H1 (cell line): ENCODE results near the gene PPP2R2D. TPM values are rescaled to one million over a fixed set of nuclear protein-coding genes. Genes with fewer than 3 reads are reported as not detected.

ENCODE experiments used
- CTCF ChIA-PET: fragments of 300-600 bp; sonication (Branson Sonifier 250); formaldehyde crosslinking; loops from one replicate; lab custom pipeline; 2021; ENCODE audit not compliant: partially characterized antibody; lab: Charles Lee
- POLR2A ChIA-PET: fragments of 300-600 bp; sonication (Branson Sonifier 250); formaldehyde crosslinking; loops from one replicate; lab custom pipeline; 2021; ENCODE audit warnings: inconsistent platforms; ENCODE audit not compliant: partially characterized antibody; lab: Charles Lee
- DNase-seq, 2 experiments: peaks; one replicate each; pipeline versions ENCODE4 v3.0.0 to v3.0.0-alpha.2; 2010 to 2022; ENCODE audit warnings: low spot score in 2 of 2, low read depth in 1 of 2, mixed read lengths in 1 of 2
- FAIRE-seq: peaks from 2 replicates; lab custom pipeline; 2011; peaks lifted over from hg19 to GRCh38; lab: Jason Lieb, UNC
- H2AFZ ChIP-seq: 2 replicates; pipeline ENCODE4 v1.8.1; 2012; ENCODE audit warnings: low read length, inconsistent platforms
- H2AK5ac ChIP-seq: 2 replicates; pipeline ENCODE4 v1.6.1; 2013; ENCODE audit warnings: low read depth, low read length
- H2BK120ac ChIP-seq: replicated peaks from 2 replicates; pipeline ENCODE3; 2013; ENCODE audit warnings: low read depth, low read length, inconsistent platforms
- H2BK12ac ChIP-seq: 2 replicates; pipeline ENCODE4 v1.6.1; 2013; ENCODE audit warnings: low read depth, low read length
- H2BK15ac ChIP-seq: 2 replicates; pipeline ENCODE4 v1.6.1; 2013; ENCODE audit warnings: low read length
- H2BK20ac ChIP-seq: 2 replicates; pipeline ENCODE4 v1.6.1; 2013; ENCODE audit warnings: low read length
- H2BK5ac ChIP-seq: 2 replicates; pipeline ENCODE4 v1.6.1; 2013; ENCODE audit warnings: low read depth, low read length
- H3K14ac ChIP-seq: 2 replicates; pipeline ENCODE4 v1.6.1; 2013; ENCODE audit warnings: inconsistent platforms; ENCODE audit not compliant: insufficient read length
- H3K18ac ChIP-seq: 2 replicates; pipeline ENCODE4 v1.6.1; 2013; ENCODE audit warnings: low read length; ENCODE audit errors: extremely low read depth
- H3K23ac ChIP-seq: 2 replicates; pipeline ENCODE4 v1.6.1; 2013; ENCODE audit warnings: inconsistent platforms; ENCODE audit not compliant: insufficient read length
- H3K23me2 ChIP-seq: 2 replicates; pipeline ENCODE4 v1.6.1; 2013; ENCODE audit warnings: low read depth, low read length
- H3K27ac ChIP-seq: 2 replicates; pipeline ENCODE4 v1.6.1; 2011; ENCODE audit warnings: low read depth, low read length, inconsistent platforms
- H3K27me3 ChIP-seq, 4 experiments: replicated peaks in 1 of 4; 1 replicate in 1 of 4; 2 replicates in 3 of 4; pipeline versions ENCODE4 v1.6.1 to v1.8.1; 2011 to 2013; ENCODE audit warnings: low read length in 3 of 4, mild to moderate bottlenecking in 3 of 4, inconsistent platforms in 2 of 4, mixed read lengths in 2 of 4, moderate library complexity in 1 of 4; ENCODE audit not compliant: control insufficient read depth in 3 of 4, insufficient read depth in 3 of 4; ENCODE audit errors: extremely low read depth in 1 of 4
- H3K36me3 ChIP-seq, 4 experiments: 2 replicates each; pipeline versions ENCODE4 v1.6.1 to v1.8.1; 2011 to 2013; ENCODE audit warnings: mild to moderate bottlenecking in 4 of 4, low read length in 3 of 4, moderate library complexity in 2 of 4, control low read depth in 1 of 4, inconsistent platforms in 1 of 4; ENCODE audit not compliant: insufficient read depth in 4 of 4, control insufficient read depth in 2 of 4
- H3K4ac ChIP-seq: replicated peaks from 2 replicates; pipeline ENCODE3; 2013; ENCODE audit warnings: low read length, low read depth, mixed read lengths, inconsistent platforms; ENCODE audit not compliant: insufficient read length
- H3K4me1 ChIP-seq, 4 experiments: replicated peaks in 1 of 4; 1 replicate in 1 of 4; 2 replicates in 3 of 4; pipeline versions ENCODE4 v1.6.1 to v1.8.1; 2011 to 2013; ENCODE audit warnings: low read length in 3 of 4, inconsistent platforms in 2 of 4, mixed read lengths in 1 of 4; ENCODE audit not compliant: insufficient read depth in 4 of 4, control insufficient read depth in 3 of 4
- H3K4me2 ChIP-seq, 2 experiments: 2 replicates each; pipeline versions ENCODE4 v1.6.1 to v1.8.1; 2011 to 2013; ENCODE audit warnings: low read depth in 2 of 2, low read length in 2 of 2, control low read depth in 1 of 2, inconsistent platforms in 1 of 2, mild to moderate bottlenecking in 1 of 2; ENCODE audit not compliant: insufficient read depth in 1 of 2
- H3K4me3 ChIP-seq, 4 experiments: fragments of 200-600, 300-600 bp in 1 of 4; sonication (generic), shearing (Covaris generic), sonication (Bioruptor Twin) in 1 of 4; 2 replicates each; pipeline versions ENCODE4 v1.5.1 to v1.8.1; 2011 to 2016; ENCODE audit warnings: low read length in 4 of 4, low read depth in 3 of 4, control low read depth in 2 of 4, inconsistent platforms in 2 of 4, mild to moderate bottlenecking in 2 of 4, mixed read lengths in 1 of 4, moderate library complexity in 1 of 4; ENCODE audit not compliant: insufficient read depth in 2 of 4; ENCODE audit errors: extremely low read depth in 1 of 4
- H3K56ac ChIP-seq: replicated peaks from 2 replicates; pipeline ENCODE3; 2013; ENCODE audit warnings: low read depth, mild to moderate bottlenecking, mixed read lengths, low read length, inconsistent platforms; ENCODE audit not compliant: insufficient read length
- H3K79me1 ChIP-seq: 2 replicates; pipeline ENCODE4 v1.6.1; 2013; ENCODE audit warnings: low read depth, low read length, control low read depth
- H3K79me2 ChIP-seq, 2 experiments: 2 replicates each; pipeline versions ENCODE4 v1.6.1 to v1.8.1; 2012 to 2013; ENCODE audit warnings: low read length in 2 of 2, mild to moderate bottlenecking in 2 of 2, inconsistent platforms in 1 of 2; ENCODE audit not compliant: insufficient read depth in 2 of 2, control insufficient read depth in 1 of 2
- H3K9ac ChIP-seq, 4 experiments: replicated peaks in 1 of 4; 1 replicate in 1 of 4; 2 replicates in 3 of 4; pipeline versions ENCODE4 v1.6.1 to v1.8.1; 2011 to 2013; ENCODE audit warnings: low read depth in 3 of 4, low read length in 3 of 4, control low read depth in 2 of 4, mild to moderate bottlenecking in 2 of 4, moderate library complexity in 2 of 4, inconsistent platforms in 1 of 4; ENCODE audit errors: extremely low read depth in 1 of 4
- H3K9me3 ChIP-seq, 2 experiments: 2 replicates each; pipeline versions ENCODE4 v1.6.1 to v1.8.1; 2012 to 2013; ENCODE audit warnings: mild to moderate bottlenecking in 2 of 2, moderate library complexity in 2 of 2, control low read depth in 1 of 2, inconsistent platforms in 1 of 2, low read depth in 1 of 2, low read length in 1 of 2, mixed read lengths in 1 of 2; ENCODE audit not compliant: insufficient read depth in 2 of 2
- H4K20me1 ChIP-seq, 2 experiments: replicated peaks in 1 of 2; 2 replicates each; pipeline versions ENCODE3 to v1.8.1; 2011 to 2013; ENCODE audit warnings: inconsistent platforms in 2 of 2, low read length in 2 of 2, mild to moderate bottlenecking in 1 of 2; ENCODE audit not compliant: insufficient read depth in 2 of 2, control insufficient read depth in 1 of 2
- H4K5ac ChIP-seq: 2 replicates; pipeline ENCODE4 v1.6.1; 2013; ENCODE audit warnings: low read length, low read depth, mixed read lengths, inconsistent platforms; ENCODE audit not compliant: insufficient read length
- H4K8ac ChIP-seq: 2 replicates; pipeline ENCODE4 v1.8.0; 2013; ENCODE audit warnings: mild to moderate bottlenecking, moderate library complexity, low read length, inconsistent platforms; ENCODE audit not compliant: insufficient read depth; ENCODE audit errors: extremely low read depth
- H4K91ac ChIP-seq: replicated peaks from 2 replicates; pipeline ENCODE3; 2013; ENCODE audit warnings: low read length, mixed read lengths, inconsistent platforms; ENCODE audit not compliant: insufficient read length
- ASH2L ChIP-seq: fragments of 200-600, 300-600 bp; sonication (generic); IDR thresholded peaks from one replicate; pipeline ENCODE4 v1.7.1; 2017; ENCODE audit warnings: low read length
- BRCA1 ChIP-seq: IDR thresholded peaks from 2 replicates; pipeline ENCODE4 v1.6.1; 2012; ENCODE audit warnings: low read depth, low read length, improper control_type of control experiment
- CREB1 ChIP-seq: IDR thresholded peaks from 2 replicates; pipeline ENCODE4 v1.6.1; 2012; ENCODE audit warnings: inconsistent platforms
- JUN ChIP-seq: IDR thresholded peaks from 2 replicates; pipeline ENCODE4 v1.6.1; 2011; ENCODE audit warnings: low read depth, mild to moderate bottlenecking, improper control_type of control experiment, low read length
- JUND ChIP-seq: IDR thresholded peaks from 2 replicates; pipeline ENCODE4 v1.6.1; 2011; ENCODE audit warnings: mild to moderate bottlenecking, improper control_type of control experiment, low read length
- KDM5A ChIP-seq: fragments of 200-600 bp; IDR thresholded peaks from 2 replicates; pipeline ENCODE4 v1.7.1; 2012; ENCODE audit warnings: mild to moderate bottlenecking, low read length, inconsistent platforms, mixed read lengths
- PHF8 ChIP-seq: fragments of 200-600 bp; sonication (generic); conservative IDR thresholded peaks from 2 replicates; pipeline ENCODE4 v1.7.1; 2012; ENCODE audit warnings: low read depth, mild to moderate bottlenecking, inconsistent platforms, low read length, moderate library complexity
- RAD21 ChIP-seq, 2 experiments: IDR thresholded peaks in 1 of 2; conservative IDR thresholded peaks in 1 of 2; 2 replicates each; pipeline ENCODE4 v1.6.1; 2011; ENCODE audit warnings: low read depth in 2 of 2, low read length in 2 of 2, improper control_type of control experiment in 1 of 2, inconsistent platforms in 1 of 2, mild to moderate bottlenecking in 1 of 2, moderate library complexity in 1 of 2
- SIX5 ChIP-seq: IDR thresholded peaks from 2 replicates; pipeline ENCODE4 v1.6.1; 2011; ENCODE audit warnings: mild to moderate bottlenecking, low read depth, low read length
- TBP ChIP-seq: IDR thresholded peaks from 2 replicates; pipeline ENCODE4 v1.6.1; 2011; ENCODE audit warnings: low read depth, low read length, improper control_type of control experiment
- TCF12 ChIP-seq: IDR thresholded peaks from 2 replicates; pipeline ENCODE4 v1.6.1; 2011; ENCODE audit warnings: low read depth, mild to moderate bottlenecking, low read length
- WGBS, 2 experiments: shearing (Covaris generic) in 1 of 2; methylation state at CpG; one replicate each; pipeline versions ENCODE4 v1.1.6 to v1.1.7; 2013 to 2015; ENCODE audit warnings: low lambda C conversion rate in 2 of 2, mixed read lengths in 2 of 2, inconsistent platforms in 1 of 2, low coverage in 1 of 2, missing lambda C conversion rate in 1 of 2; ENCODE audit not compliant: insufficient replicate concordance in 2 of 2, insufficient coverage in 1 of 2, insufficient read length in 1 of 2; ENCODE audit errors: extremely low coverage in 1 of 2, missing lambda C conversion rate in 1 of 2; 5-methylcytosine and 5-hydroxymethylcytosine counted together
- polyA plus RNA-seq, 7 experiments: library from polyadenylated mRNA; depleted of rRNA in 3 of 7; stranded (reverse) in 5 of 7; unstranded in 2 of 7; fragments of >200 nt in 5 of 7; fragments of 200-250 nt in 2 of 7; gene quantifications; 1 replicate in 5 of 7; 2 replicates in 1 of 7; 4 replicates in 1 of 7; pipeline versions ENCODE4 v1.2.1 to v1.2.3, GENCODE V29; 2011 to 2013; ENCODE audit warnings: missing spikeins in 2 of 7, mixed read lengths in 2 of 7
- total RNA-seq: library from RNA; stranded (reverse); fragmentation: NEBNext Ultra II Directional; extraction: Animal tissue kit (Norgen Biotek cat#: 25700); gene quantifications from 2 replicates; pipeline ENCODE4 v1.2.1, GENCODE V29; 2021
- TF ChIP-seq, protein P1 (sequence below): IDR thresholded peaks from 2 replicates; pipeline ENCODE4 v1.6.1; 2012; ENCODE audit warnings: low read length, inconsistent platforms

Gene PPP2R2D
- total and polyA plus RNA-seq, 2 of the 8 experiments (the other 6 are each of a cell fraction or from before 2014, with no cell fraction given): 25.4 to 32.8 TPM

DNA sequence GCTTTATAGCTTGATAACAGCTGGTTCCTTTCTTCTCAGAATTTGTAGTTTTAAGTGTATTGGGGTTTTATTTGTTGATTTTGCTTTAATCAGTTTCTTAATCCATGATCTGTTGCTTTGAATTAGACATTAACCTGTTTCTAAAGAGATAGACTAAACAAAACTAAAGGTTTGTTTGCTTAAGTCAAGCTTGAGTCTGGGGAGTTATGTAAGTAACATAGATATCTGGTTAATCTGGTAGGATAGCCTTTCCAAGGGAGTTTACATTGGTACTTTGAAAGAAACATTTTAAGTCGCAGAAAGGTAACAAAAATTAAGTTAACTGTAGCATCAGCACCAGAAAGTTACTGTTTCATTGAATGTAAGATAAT, 5.4 kb downstream of the PPP2R2D start:
- no peak overlapping the region for H2AK5ac ChIP-seq
- no peak overlapping the region for H4K8ac ChIP-seq
- peaks cover 11% of the 10 kb centered on the region for H3K79me1 ChIP-seq
- H2BK15ac ChIP-seq: no peak overlapping the region
- DNase-seq: no peak
- H4K91ac ChIP-seq: no peak overlapping the region
- no peak overlapping the region for H2BK5ac ChIP-seq
- H3K18ac ChIP-seq: no peak overlapping the region
- no peaks in the 10 kb centered on the region for H3K27me3 ChIP-seq
- no peak overlapping the region for H3K4me3 ChIP-seq
- H3K9me3 ChIP-seq: no peaks in the 10 kb centered on the region
- no peak overlapping the region for H3K23ac ChIP-seq
- FAIRE-seq: no peak
- H3K79me2 ChIP-seq: peaks cover 25 to 95% of the 10 kb centered on the region in 2 experiments
- no peak overlapping the region for H3K56ac ChIP-seq
- H2BK12ac ChIP-seq: no peak overlapping the region
- no peak overlapping the region for H3K27ac ChIP-seq
- H3K9ac ChIP-seq: no peak overlapping the region
- CTCF ChIA-PET: no interaction called here
- TF ChIP-seq JUND: no peak
- TF ChIP-seq, protein P1, sequence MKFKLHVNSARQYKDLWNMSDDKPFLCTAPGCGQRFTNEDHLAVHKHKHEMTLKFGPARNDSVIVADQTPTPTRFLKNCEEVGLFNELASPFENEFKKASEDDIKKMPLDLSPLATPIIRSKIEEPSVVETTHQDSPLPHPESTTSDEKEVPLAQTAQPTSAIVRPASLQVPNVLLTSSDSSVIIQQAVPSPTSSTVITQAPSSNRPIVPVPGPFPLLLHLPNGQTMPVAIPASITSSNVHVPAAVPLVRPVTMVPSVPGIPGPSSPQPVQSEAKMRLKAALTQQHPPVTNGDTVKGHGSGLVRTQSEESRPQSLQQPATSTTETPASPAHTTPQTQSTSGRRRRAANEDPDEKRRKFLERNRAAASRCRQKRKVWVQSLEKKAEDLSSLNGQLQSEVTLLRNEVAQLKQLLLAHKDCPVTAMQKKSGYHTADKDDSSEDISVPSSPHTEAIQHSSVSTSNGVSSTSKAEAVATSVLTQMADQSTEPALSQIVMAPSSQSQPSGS: no peak
- TF ChIP-seq KDM5A: no peak
- TF ChIP-seq PHF8: no peak
- no peak for TF ChIP-seq CREB1
- no peak for TF ChIP-seq TCF12
- no peak for TF ChIP-seq TBP
- TF ChIP-seq RAD21 (IDR thresholded peaks at IDR 0.05 in 1 of 2, conservative IDR thresholded peaks at IDR 0.05 in 1 of 2; ENCODE audit: low read depth in 2 of 2, low read length in 2 of 2): no peak
- no peak for TF ChIP-seq ASH2L
- no peak for TF ChIP-seq BRCA1
- TF ChIP-seq SIX5: no peak
- no peak for TF ChIP-seq JUN
- TF ChIP-seq, all 59 proteins: peak for 0
- H2AFZ ChIP-seq: no peak overlapping the region
- 91% methylated on average over 1 of the region's 1 CpG; no CpG with 5 or more reads in 1 of the 2 experiments for WGBS, 2 experiments
- no peak overlapping the region for H3K14ac ChIP-seq
- no peak overlapping the region for H3K4ac ChIP-seq
- peaks cover 3% of the 10 kb centered on the region; the same call in 1 of the 2 replicates for H3K23me2 ChIP-seq
- no peak overlapping the region for H4K5ac ChIP-seq
- H2BK20ac ChIP-seq: no peak overlapping the region
- no peak overlapping the region for H2BK120ac ChIP-seq
- H3K4me2 ChIP-seq: no peak overlapping the region
- H4K20me1 ChIP-seq: peaks cover 24 to 49% of the 10 kb centered on the region in 2 experiments
- H3K36me3 ChIP-seq: peaks cover 0 to 8% (median 3%) of the 10 kb centered on the region in 4 experiments; a peak in 3 of 8 replicates
- H3K4me1 ChIP-seq: peaks cover 0 to 4% (median 2%) of the 10 kb centered on the region in 4 experiments; a peak in 3 of 7 replicates
- POLR2A ChIA-PET: interaction anchor here (1.1 to 1.8 kb wide), 3 partner anchors 8 to 26 kb away, joined by 3 to 5 read pairs (median 4); no protein-coding TSS in a partner anchor
